Vagina (tissue), 2 donors: ENCODE data around the gene RIN2.

ENCODE experiments used
- CTCF ChIP-seq, 3 experiments: fragments of 450-650 bp in 2 of 3; fragments of 200-600 bp in 1 of 3; sonication (generic) in 1 of 3; IDR thresholded peaks; one replicate each; pipeline ENCODE4 v1.5.1; 2017 to 2019; ENCODE audit warnings: antibody characterized with exemption in 3 of 3, mild to moderate bottlenecking in 2 of 3, moderate library complexity in 2 of 3
- POLR2A ChIP-seq, 2 donors: fragments of 450-650 bp; IDR thresholded peaks; one replicate each; pipeline ENCODE4 v1.6.1; 2017; ENCODE audit warnings: antibody characterized with exemption in 2 of 2, mild to moderate bottlenecking in 2 of 2, moderate library complexity in 2 of 2
- POLR2AphosphoS5 ChIP-seq, 2 donors: sonication (generic); formaldehyde crosslinking; IDR thresholded peaks; one replicate each; pipeline ENCODE4 v1.9.0; 2017; ENCODE audit warnings: antibody characterized with exemption in 2 of 2, mild to moderate bottlenecking in 2 of 2, low read depth in 1 of 2; ENCODE audit not compliant: insufficient read depth in 1 of 2

- TF ChIP-seq CTCF (IDR thresholded peaks at IDR 0.05), result no peak
- no peak for TF ChIP-seq POLR2A (IDR thresholded peaks at IDR 0.05)
- no peak for TF ChIP-seq POLR2AphosphoS5 (IDR thresholded peaks at IDR 0.05; ENCODE audit: insufficient read depth in 1 of 2, low read depth in 1 of 2)
These were observed 48.3 kb upstream of the RIN2 start for GRCh38 chr20:19709635-19710335.
